T-helper 2 cell treated with Interferon-gamma antibody and Interleukin-4, amounts not matched to agents 5 μg/mL and 100 μg/mL, for 36 hours (primary cell): Measurements from ENCODE around the gene OSBPL6.

Experiments
- DNase-seq: peaks from one replicate; pipeline ENCODE4 v3.0.0; 2021; ENCODE audit warnings: low spot score
- H3K27ac Mint-ChIP-seq: one replicate; pipeline ENCODE4 v1.8.0; 2021; ENCODE audit warnings: mild to moderate bottlenecking, mixed read lengths
- H3K27me3 Mint-ChIP-seq: one replicate; pipeline ENCODE4 v1.8.0; 2021; ENCODE audit warnings: low read depth, mixed read lengths
- H3K36me3 Mint-ChIP-seq: one replicate; pipeline ENCODE4 v1.8.0; 2021; ENCODE audit warnings: low read depth, mixed read lengths
- H3K4me1 Mint-ChIP-seq: one replicate; pipeline ENCODE4 v1.8.0; 2021; ENCODE audit warnings: low read depth, mixed read lengths
- H3K4me3 Mint-ChIP-seq: one replicate; pipeline ENCODE4 v1.8.0; 2022; ENCODE audit warnings: mild to moderate bottlenecking, moderate library complexity, mixed read lengths
- H3K9me3 Mint-ChIP-seq: one replicate; pipeline ENCODE4 v1.8.0; 2021; ENCODE audit warnings: mixed read lengths

Gene OSBPL6

DNA sequence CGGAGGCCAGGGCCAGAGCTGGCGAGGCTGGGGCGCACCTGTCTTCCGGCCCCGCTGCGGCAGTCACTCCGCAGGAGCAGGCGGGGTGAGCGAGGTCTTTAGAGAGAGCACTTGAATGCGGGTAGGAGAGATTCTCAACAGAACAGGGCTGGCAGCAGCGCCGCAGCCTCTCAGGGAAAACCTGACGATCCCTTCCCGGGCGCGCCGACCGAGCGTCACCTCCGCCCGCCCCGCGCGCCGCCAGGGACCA lies 256.1 kb downstream of the OSBPL6 start:
- peaks cover 24% of the 10 kb centered on the region for H3K36me3 Mint-ChIP-seq
- peak overlapping the region; percentile 92 for H3K27ac Mint-ChIP-seq
- no peak for DNase-seq
- peaks cover 26% of the 10 kb centered on the region for H3K4me1 Mint-ChIP-seq
- H3K9me3 Mint-ChIP-seq: no peaks in the 10 kb centered on the region
- H3K4me3 Mint-ChIP-seq: peak overlapping the region; percentile 84
- peaks cover 4% of the 10 kb centered on the region for H3K27me3 Mint-ChIP-seq

DNA sequence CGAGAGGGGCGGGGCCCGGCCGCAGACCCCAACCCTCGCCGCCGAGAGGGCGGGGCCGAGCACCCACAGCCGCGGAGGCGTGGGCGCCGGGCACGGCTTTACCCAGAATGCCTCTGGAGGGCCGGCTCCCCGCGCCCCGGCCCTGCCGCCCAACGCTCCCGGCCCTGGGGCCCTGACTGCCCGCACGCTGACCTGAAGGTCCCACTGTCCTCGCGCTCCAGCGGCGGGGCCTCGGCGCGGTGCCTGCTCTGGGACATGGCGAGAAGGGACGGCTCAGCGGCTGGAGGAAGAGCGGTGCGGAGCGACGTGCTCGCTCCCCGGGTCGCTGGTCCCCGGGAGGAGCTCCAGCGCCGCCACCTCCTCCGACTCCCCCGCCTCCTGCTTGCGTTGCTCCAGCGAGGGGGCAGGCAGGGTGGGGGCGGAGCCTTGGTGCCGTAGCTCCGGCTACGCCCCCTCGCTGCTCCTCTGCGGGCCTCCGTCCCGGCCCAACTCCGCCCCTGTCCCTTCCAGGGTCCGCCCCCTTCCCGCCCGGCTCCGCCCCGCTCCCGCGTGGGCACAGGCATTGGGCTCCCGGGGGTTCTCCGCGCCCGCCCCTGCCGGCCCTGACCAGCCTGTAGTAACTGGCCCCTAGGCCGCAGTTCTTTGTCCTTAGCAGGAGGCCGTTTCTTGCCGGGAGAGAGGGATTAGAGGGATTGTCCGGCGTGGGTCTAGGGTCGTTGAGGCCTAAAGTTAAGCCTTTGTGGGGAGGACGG lies 256.6 kb downstream of the OSBPL6 start, which contains the start of the genes PJVK and PRKRA:
Gene PJVK, plus strand, starts transcription at position 605 of the 752 bp plus-strand sequence. CDS start 2,032 bp downstream, outside the sequence.
Gene PRKRA, minus strand, starts transcription at position 402 of the 752 bp plus-strand sequence. Its CDS starts 145 bp downstream, at position 257.
- DNase-seq: peak; percentile 97
- H3K4me1 Mint-ChIP-seq: peaks cover 26% of the 10 kb centered on the region
- H3K4me3 Mint-ChIP-seq: peak within 1 kb of the TSS; percentile 88
- peaks cover 4% of the 10 kb centered on the region for H3K27me3 Mint-ChIP-seq
- H3K27ac Mint-ChIP-seq: peak within 1 kb of the TSS; percentile 93
- H3K9me3 Mint-ChIP-seq: no peaks in the 10 kb centered on the region
- H3K36me3 Mint-ChIP-seq: peaks cover 23% of the 10 kb centered on the region

DNA sequence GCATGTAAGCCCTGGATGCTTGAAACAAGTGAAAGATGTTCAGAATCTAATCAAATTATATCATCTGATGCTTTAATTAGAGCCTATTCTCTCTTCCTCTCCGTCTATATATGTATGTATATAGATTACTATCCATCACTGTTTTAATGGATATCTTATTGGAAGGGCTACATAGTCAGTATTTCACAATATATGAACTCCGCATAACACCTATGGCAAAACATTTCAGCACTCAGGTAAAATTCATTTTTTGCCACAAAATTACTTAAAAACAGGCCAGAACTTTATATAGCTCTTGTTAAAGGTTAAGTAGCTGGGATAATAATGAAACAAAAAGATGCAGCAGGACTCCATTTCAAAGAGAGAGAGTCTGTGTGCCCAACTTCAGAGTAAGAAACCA lies 258.0 kb downstream of the OSBPL6 start:
- H3K4me3 Mint-ChIP-seq: peak overlapping the region; percentile 46
- DNase-seq: no peak
- peaks cover 4% of the 10 kb centered on the region for H3K27me3 Mint-ChIP-seq
- H3K4me1 Mint-ChIP-seq: peaks cover 26% of the 10 kb centered on the region
- H3K9me3 Mint-ChIP-seq: no peaks in the 10 kb centered on the region
- H3K27ac Mint-ChIP-seq: no peak overlapping the region
- H3K36me3 Mint-ChIP-seq: peaks cover 15% of the 10 kb centered on the region
